ENCODE data around the gene TGFBI. TPM values are rescaled to one million over a fixed set of nuclear protein-coding genes. Genes with fewer than 3 reads are reported as not detected.
A peak's percentile ranks its signal among the peaks of the same experiment; 100 is the strongest.

Gene TGFBI
- total RNA-seq, 1 donor from 2014 or later = 43.2 TPM

- TF ChIP-seq POLR2AphosphoS5 (IDR thresholded peaks at IDR 0.05; ENCODE audit: insufficient read depth in 1 of 2, low read depth in 1 of 2) = peak in 1 of 2 donors; percentile 54
- TF ChIP-seq CTCF (IDR thresholded peaks at IDR 0.05) = peak in 1 of 3 experiments; percentile 24
- no peak for TF ChIP-seq POLR2A (IDR thresholded peaks at IDR 0.05)
- H3K4me3 ChIP-seq = no peak overlapping the region
- intact Hi-C loops (cut with DNase I) = no loop called here
- H3K27ac ChIP-seq = peak overlapping the region; percentile 59
- no peaks in the 10 kb centered on the region for H3K36me3 ChIP-seq
- H3K4me1 ChIP-seq = peaks cover 33% of the 10 kb centered on the region
- no peaks in the 10 kb centered on the region for H3K9me3 ChIP-seq
- no peak for DNase-seq (ENCODE audit: extremely low spot score in 2 of 2)
- H3K27me3 ChIP-seq = no peaks in the 10 kb centered on the region
These were observed 9.7 kb upstream of the TGFBI start for GRCh38 chr5:136018814-136019783.

- no peak overlapping the region for H3K4me3 ChIP-seq
- TF ChIP-seq POLR2A (IDR thresholded peaks at IDR 0.05) (no peak), CTCF (IDR thresholded peaks at IDR 0.05) (no peak), POLR2AphosphoS5 (IDR thresholded peaks at IDR 0.05; ENCODE audit: insufficient read depth in 1 of 2, low read depth in 1 of 2) (no peak)
- intact Hi-C loops (cut with DNase I) = no loop called here
- DNase-seq (ENCODE audit: extremely low spot score in 2 of 2) = no peak
- no peaks in the 10 kb centered on the region for H3K27me3 ChIP-seq
- H3K9me3 ChIP-seq = no peaks in the 10 kb centered on the region
- no peaks in the 10 kb centered on the region for H3K36me3 ChIP-seq
- H3K27ac ChIP-seq = peak overlapping the region; percentile 59
- peaks cover 25% of the 10 kb centered on the region for H3K4me1 ChIP-seq
These were observed 8.8 kb upstream of the TGFBI start for GRCh38 chr5:136020001-136020382.

- Histone ChIP-seq H3K9me3 (no peaks in the 10 kb centered on the region), H3K36me3 (no peaks in the 10 kb centered on the region), H3K27ac (peak overlapping the region; percentile 59), H3K4me1 (peaks cover 25% of the 10 kb centered on the region), H3K4me3 (no peak overlapping the region), H3K27me3 (no peaks in the 10 kb centered on the region)
- no peak for DNase-seq (ENCODE audit: extremely low spot score in 2 of 2)
- TF ChIP-seq POLR2A (IDR thresholded peaks at IDR 0.05) = no peak
- no peak for TF ChIP-seq POLR2AphosphoS5 (IDR thresholded peaks at IDR 0.05; ENCODE audit: insufficient read depth in 1 of 2, low read depth in 1 of 2)
- TF ChIP-seq CTCF (IDR thresholded peaks at IDR 0.05) = no peak
- intact Hi-C loops (cut with DNase I) = no loop called here
These were observed 8.3 kb upstream of the TGFBI start for GRCh38 chr5:136020383-136021015.

GRCh38 chr5:136021016-136021405 is 7.8 kb upstream of the TGFBI start:
- intact Hi-C loops (cut with DNase I) = no loop called here
- DNase-seq (ENCODE audit: extremely low spot score in 2 of 2) = no peak
- Histone ChIP-seq H3K27me3 (no peaks in the 10 kb centered on the region), H3K4me1 (peaks cover 25% of the 10 kb centered on the region), H3K4me3 (no peak overlapping the region), H3K36me3 (no peaks in the 10 kb centered on the region), H3K27ac (peak overlapping the region; percentile 59), H3K9me3 (no peaks in the 10 kb centered on the region)
- TF ChIP-seq CTCF (IDR thresholded peaks at IDR 0.05) (no peak), POLR2AphosphoS5 (IDR thresholded peaks at IDR 0.05; ENCODE audit: insufficient read depth in 1 of 2, low read depth in 1 of 2) (no peak), POLR2A (IDR thresholded peaks at IDR 0.05) (no peak)
